ENCODE measurements around the gene PRDM13. TPM values are rescaled to one million over a fixed set of nuclear protein-coding genes. Genes with fewer than 3 reads are reported as not detected.

The PRDM13 gene
- total and polyA plus RNA-seq, 9 of the 15 experiments (the other 6 are each of a cell fraction or from before 2014, with no cell fraction given) = not detected

GRCh38 chr6:99568103-99568933 is 38.3 kb upstream of the PRDM13 start, which contains the start of gene CCNC (continued):
- no peak; the same call in 1 of the 2 replicates for TF ChIP-seq ZBTB2 (IDR thresholded peaks at IDR 0.05)
- peak; percentile 70 for TF ChIP-seq SP1 (CRISPR knock-in tag; IDR thresholded peaks at IDR 0.05)
- no peak for TF ChIP-seq ZNF551 (CRISPR knock-in tag; IDR thresholded peaks at IDR 0.05)
- TF ChIP-seq, protein P1, sequence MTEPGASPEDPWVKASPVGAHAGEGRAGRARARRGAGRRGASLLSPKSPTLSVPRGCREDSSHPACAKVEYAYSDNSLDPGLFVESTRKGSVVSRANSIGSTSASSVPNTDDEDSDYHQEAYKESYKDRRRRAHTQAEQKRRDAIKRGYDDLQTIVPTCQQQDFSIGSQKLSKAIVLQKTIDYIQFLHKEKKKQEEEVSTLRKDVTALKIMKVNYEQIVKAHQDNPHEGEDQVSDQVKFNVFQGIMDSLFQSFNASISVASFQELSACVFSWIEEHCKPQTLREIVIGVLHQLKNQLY (CRISPR knock-in tag; conservative IDR thresholded peaks at IDR 0.05) = no peak
- TF ChIP-seq NUFIP1 (IDR thresholded peaks at IDR 0.05; ENCODE audit: partially characterized antibody) = no peak
- peak; percentile 27 for TF ChIP-seq NFE2 (IDR thresholded peaks at IDR 0.05; ENCODE audit: low read depth)
- TF ChIP-seq NFRKB (IDR thresholded peaks at IDR 0.05; ENCODE audit: low read depth) = no peak; the same call in 1 of the 2 replicates
- peak; percentile 92 for TF ChIP-seq ZEB2 (IDR thresholded peaks at IDR 0.05)
- no peak for TF ChIP-seq ZNF197 (CRISPR knock-in tag; IDR thresholded peaks at IDR 0.05; ENCODE audit: low read depth)
- TF ChIP-seq ZNF518B (CRISPR knock-in tag; IDR thresholded peaks at IDR 0.05) = no peak
- no peak for TF ChIP-seq PURB (CRISPR knock-in tag; IDR thresholded peaks at IDR 0.05; ENCODE audit: low read depth)
- TF ChIP-seq NBN (IDR thresholded peaks at IDR 0.05; ENCODE audit: low read depth) = peak; percentile 81
- peak in 1 of 2 experiments; percentile 43; a peak in 1 of 4 replicates for TF ChIP-seq SIX5 (IDR thresholded peaks at IDR 0.05; ENCODE audit: borderline replicate concordance in 1 of 2, insufficient read depth in 1 of 2, low read depth in 1 of 2, low read length in 2 of 2)
- TF ChIP-seq SREBF1 (IDR thresholded peaks at IDR 0.05; ENCODE audit: borderline replicate concordance, low read depth, low read length) = no peak
- no peak for TF ChIP-seq SETDB1 (IDR thresholded peaks at IDR 0.05; ENCODE audit: low read length)
- TF ChIP-seq NR2C2 (CRISPR knock-in tag; IDR thresholded peaks at IDR 0.05) = peak; percentile 83
- TF ChIP-seq NR2C2 (tag; IDR thresholded peaks at IDR 0.05) = peak; percentile 90
- TF ChIP-seq THRA (IDR thresholded peaks at IDR 0.05) = no peak
- TF ChIP-seq ZFP1 (CRISPR knock-in tag; IDR thresholded peaks at IDR 0.05) = no peak
- TF ChIP-seq ZNF224 (CRISPR knock-in tag; IDR thresholded peaks at IDR 0.05) = peak; percentile 54; the same call in 1 of the 2 replicates
- no peak for TF ChIP-seq XRCC3 (IDR thresholded peaks at IDR 0.05)
- no peak for TF ChIP-seq ZNF780A (CRISPR knock-in tag; IDR thresholded peaks at IDR 0.05)
- no peak for TF ChIP-seq TSC22D4 (tag; IDR thresholded peaks at IDR 0.05)

Measured in K562 (cell line).